ENCODE results near the gene IL12RB2.

- no peak for TF ChIP-seq POLR2A (IDR thresholded peaks at IDR 0.05; ENCODE audit: low read depth, low read length)
- TF ChIP-seq POLR2AphosphoS5 (IDR thresholded peaks at IDR 0.05; ENCODE audit: low read depth, low read length) = no peak
Measured at GRCh38 chr1:67335411-67335810, 27.7 kb downstream of the IL12RB2 start.
